H1 (cell line): ENCODE results near the gene PTGES3L. TPM values are rescaled to one million over a fixed set of nuclear protein-coding genes. Genes with fewer than 3 reads are reported as not detected.

Experiments used
- BCL11A ChIP-seq, 2 experiments: IDR thresholded peaks; one replicate each; pipeline ENCODE4 v1.6.1; 2011; ENCODE audit warnings: low read depth in 2 of 2, low read length in 2 of 2, mild to moderate bottlenecking in 2 of 2
- CEBPB ChIP-seq: IDR thresholded peaks from 2 replicates; pipeline ENCODE4 v1.6.1; 2012; ENCODE audit warnings: low read depth, low read length
- CHD1 ChIP-seq: IDR thresholded peaks from 2 replicates; pipeline ENCODE4 v1.6.1; 2012; ENCODE audit warnings: low read depth, low read length, improper control_type of control experiment
- CHD2 ChIP-seq: IDR thresholded peaks from 2 replicates; pipeline ENCODE4 v1.6.1; 2012; ENCODE audit warnings: low read length, improper control_type of control experiment
- CREB1 ChIP-seq: IDR thresholded peaks from 2 replicates; pipeline ENCODE4 v1.6.1; 2012; ENCODE audit warnings: inconsistent platforms
- EGR1 ChIP-seq: IDR thresholded peaks from 2 replicates; pipeline ENCODE4 v1.6.1; 2011; ENCODE audit warnings: low read depth, low read length, borderline replicate concordance
- HDAC6 ChIP-seq: IDR thresholded peaks from one replicate; pipeline ENCODE4 v1.7.1; 2012; ENCODE audit warnings: low read depth, mild to moderate bottlenecking, inconsistent platforms, low read length, moderate library complexity
- JUND ChIP-seq: IDR thresholded peaks from 2 replicates; pipeline ENCODE4 v1.6.1; 2011; ENCODE audit warnings: mild to moderate bottlenecking, improper control_type of control experiment, low read length
- KDM4A ChIP-seq: IDR thresholded peaks from one replicate; pipeline ENCODE4 v1.7.1; 2012; ENCODE audit warnings: low read depth, mild to moderate bottlenecking, moderate library complexity, low read length, inconsistent platforms; ENCODE audit not compliant: severe bottlenecking
- POLR2A ChIP-seq, 2 experiments: IDR thresholded peaks; 1 replicate in 1 of 2; 2 replicates in 1 of 2; pipeline ENCODE4 v1.6.1; 2011; ENCODE audit warnings: low read depth in 2 of 2, low read length in 2 of 2, mild to moderate bottlenecking in 2 of 2; ENCODE audit errors: control extremely low read depth in 1 of 2
- POLR2AphosphoS5 ChIP-seq: IDR thresholded peaks from 2 replicates; pipeline ENCODE4 v1.6.1; 2011; ENCODE audit warnings: low read depth, low read length
- POU5F1 ChIP-seq: IDR thresholded peaks from 2 replicates; pipeline ENCODE4 v1.6.1; 2011; ENCODE audit warnings: low read depth, mild to moderate bottlenecking, low read length, moderate library complexity
- RBBP5 ChIP-seq: IDR thresholded peaks from 2 replicates; pipeline ENCODE4 v1.7.1; 2012; ENCODE audit warnings: low read depth, mild to moderate bottlenecking, inconsistent platforms, low read length, moderate library complexity, borderline replicate concordance
- RFX5 ChIP-seq: IDR thresholded peaks from 2 replicates; pipeline ENCODE4 v1.6.1; 2011; ENCODE audit warnings: low read depth, low read length, improper control_type of control experiment, borderline replicate concordance
- RNF2 ChIP-seq: fragments of 200-900, 300-1000 bp; sonication (generic); IDR thresholded peaks from 2 replicates; pipeline ENCODE4 v1.7.1; 2016; ENCODE audit warnings: borderline replicate concordance, low read depth, mild to moderate bottlenecking, antibody characterized with exemption, low read length; ENCODE audit not compliant: poor library complexity, severe bottlenecking; ENCODE audit errors: missing control alignments
- SAP30 ChIP-seq: fragments of 300-600 bp; sonication (generic); IDR thresholded peaks from 2 replicates; pipeline ENCODE4 v1.7.1; 2012; ENCODE audit warnings: low read length, moderate library complexity, mild to moderate bottlenecking, inconsistent platforms; ENCODE audit not compliant: insufficient read depth, insufficient replicate concordance
- SIX5 ChIP-seq: IDR thresholded peaks from 2 replicates; pipeline ENCODE4 v1.6.1; 2011; ENCODE audit warnings: mild to moderate bottlenecking, low read depth, low read length
- SP1 ChIP-seq: IDR thresholded peaks from 2 replicates; pipeline ENCODE4 v1.6.1; 2011; ENCODE audit warnings: low read depth, low read length
- SRF ChIP-seq: IDR thresholded peaks from 2 replicates; pipeline ENCODE4 v1.6.1; 2011; ENCODE audit warnings: mild to moderate bottlenecking, low read depth, low read length, moderate library complexity
- TCF12 ChIP-seq: IDR thresholded peaks from 2 replicates; pipeline ENCODE4 v1.6.1; 2011; ENCODE audit warnings: low read depth, mild to moderate bottlenecking, low read length
- TEAD4 ChIP-seq: IDR thresholded peaks from 2 replicates; pipeline ENCODE4 v1.6.1; 2012; ENCODE audit warnings: low read depth, low read length, inconsistent platforms, mixed read lengths
- polyA plus RNA-seq, 7 experiments: library from polyadenylated mRNA; depleted of rRNA in 3 of 7; stranded (reverse) in 5 of 7; unstranded in 2 of 7; fragments of >200 nt in 5 of 7; fragments of 200-250 nt in 2 of 7; gene quantifications; 1 replicate in 5 of 7; 2 replicates in 1 of 7; 4 replicates in 1 of 7; pipeline versions ENCODE4 v1.2.1 to v1.2.3, GENCODE V29; 2011 to 2013; ENCODE audit warnings: missing spikeins in 2 of 7, mixed read lengths in 2 of 7
- total RNA-seq: library from RNA; stranded (reverse); fragmentation: NEBNext Ultra II Directional; extraction: Animal tissue kit (Norgen Biotek cat#: 25700); gene quantifications from 2 replicates; pipeline ENCODE4 v1.2.1, GENCODE V29; 2021
- TF ChIP-seq, protein P1 (sequence below): IDR thresholded peaks from 2 replicates; pipeline ENCODE4 v1.6.1; 2011; ENCODE audit warnings: low read depth, mild to moderate bottlenecking, low read length; ENCODE audit not compliant: insufficient read depth
- TF ChIP-seq, protein P2 (sequence below): IDR thresholded peaks from 2 replicates; pipeline ENCODE4 v1.6.1; 2012; ENCODE audit warnings: inconsistent platforms
- TF ChIP-seq, protein P3 (sequence below): IDR thresholded peaks from 2 replicates; pipeline ENCODE4 v1.6.1; 2012; ENCODE audit warnings: inconsistent platforms

Gene PTGES3L
- total and polyA plus RNA-seq, 2 of the 8 experiments (the other 6 are each of a cell fraction or from before 2014, with no cell fraction given) = 3.0 to 3.6 TPM

DNA sequence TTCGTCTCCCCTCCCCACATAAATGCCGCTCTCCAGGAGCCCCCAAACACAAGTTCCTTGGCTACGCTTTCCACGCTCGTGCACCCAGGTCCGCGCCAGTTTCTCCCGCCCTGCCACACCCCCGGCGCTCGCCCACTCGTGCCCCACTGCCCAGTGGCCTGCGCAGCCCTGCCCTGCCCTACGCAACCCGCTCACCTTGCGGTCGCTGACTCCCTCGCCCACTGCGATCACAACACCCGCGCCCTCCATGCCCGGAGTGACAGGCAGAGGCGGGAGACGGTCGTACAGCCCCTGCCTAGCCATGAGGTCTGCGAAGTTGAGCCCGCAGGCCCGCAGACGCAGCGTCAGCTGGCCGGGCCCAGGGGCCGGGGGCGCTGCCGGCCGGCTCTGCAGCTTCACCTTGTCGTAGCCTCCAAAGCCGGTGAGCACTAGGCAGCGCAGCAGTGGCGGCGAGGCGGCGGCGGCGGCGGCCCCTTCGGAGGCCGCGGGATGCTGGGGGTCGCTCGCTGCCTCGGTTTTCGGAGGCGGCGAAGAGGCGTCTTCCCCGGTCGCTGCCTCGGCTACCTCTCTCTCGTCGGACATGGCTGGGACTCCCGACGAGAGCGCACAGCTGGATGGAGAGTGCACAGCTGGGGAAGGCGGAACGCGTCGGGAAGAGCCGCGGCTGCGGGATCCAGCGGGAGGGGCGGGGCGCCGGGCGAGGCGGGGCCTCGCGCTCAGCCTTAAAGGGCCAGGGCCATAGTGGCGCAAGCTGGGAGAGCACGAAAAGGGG, 42.0 kb upstream of the PTGES3L start, which contains the start of gene VAT1 (continued):
- TF ChIP-seq EGR1 = no peak; the same call in 1 of the 2 replicates
- no peak for TF ChIP-seq TEAD4
- no peak for TF ChIP-seq HDAC6
- TF ChIP-seq RFX5 = no peak
- peak; percentile 91 for TF ChIP-seq KDM4A
- peak; percentile 78 for TF ChIP-seq RBBP5
- TF ChIP-seq, protein P1, sequence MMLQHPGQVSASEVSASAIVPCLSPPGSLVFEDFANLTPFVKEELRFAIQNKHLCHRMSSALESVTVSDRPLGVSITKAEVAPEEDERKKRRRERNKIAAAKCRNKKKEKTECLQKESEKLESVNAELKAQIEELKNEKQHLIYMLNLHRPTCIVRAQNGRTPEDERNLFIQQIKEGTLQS = no peak
- TF ChIP-seq CREB1 = peak; percentile 57
- TF ChIP-seq POLR2AphosphoS5 = peak; percentile 44; the same call in 1 of the 2 replicates
- no peak for TF ChIP-seq CHD2
- no peak for TF ChIP-seq POU5F1
- TF ChIP-seq RNF2 = no peak
- 0 out of 2 replicates have a peak, but pooled peaks have one; percentile 18 for TF ChIP-seq JUND
- TF ChIP-seq BCL11A (IDR thresholded peaks at IDR 0.05; ENCODE audit: low read depth in 2 of 2, low read length in 2 of 2) = no peak
- TF ChIP-seq CEBPB = no peak
- no peak for TF ChIP-seq CHD1
- TF ChIP-seq SP1 = 0 out of 2 replicates have a peak, but pooled peaks have one; percentile 28
- TF ChIP-seq SRF = no peak
- TF ChIP-seq TCF12 = no peak
- no peak for TF ChIP-seq SIX5
- TF ChIP-seq, protein P2, sequence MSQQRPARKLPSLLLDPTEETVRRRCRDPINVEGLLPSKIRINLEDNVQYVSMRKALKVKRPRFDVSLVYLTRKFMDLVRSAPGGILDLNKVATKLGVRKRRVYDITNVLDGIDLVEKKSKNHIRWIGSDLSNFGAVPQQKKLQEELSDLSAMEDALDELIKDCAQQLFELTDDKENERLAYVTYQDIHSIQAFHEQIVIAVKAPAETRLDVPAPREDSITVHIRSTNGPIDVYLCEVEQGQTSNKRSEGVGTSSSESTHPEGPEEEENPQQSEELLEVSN = no peak
- TF ChIP-seq SAP30 = no peak
- TF ChIP-seq POLR2A (IDR thresholded peaks at IDR 0.05; ENCODE audit: control extremely low read depth in 1 of 2, low read depth in 2 of 2, low read length in 2 of 2) = no peak
- TF ChIP-seq, protein P3, sequence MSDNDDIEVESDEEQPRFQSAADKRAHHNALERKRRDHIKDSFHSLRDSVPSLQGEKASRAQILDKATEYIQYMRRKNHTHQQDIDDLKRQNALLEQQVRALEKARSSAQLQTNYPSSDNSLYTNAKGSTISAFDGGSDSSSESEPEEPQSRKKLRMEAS = peak; percentile 50
